GM13976 (cell line): Measurements from ENCODE around the gene POLRMT.
"Not testable (repeated sequence)": the region's sequence is repeated elsewhere in the genome, so short reads cannot be mapped to it uniquely, and the experiment has no call there.

Experiments used
- DNase-seq: peaks from one replicate; pipeline ENCODE4 v3.0.0; 2012; ENCODE audit warnings: low spot score
- in situ Hi-C: fragments of 300-500 bp; cut with MboI; formaldehyde crosslinking; loops from one replicate; pipeline ENCODE4 v1.12.0; 2022; ENCODE audit warnings: low sequenced_read_pairs, mixed read lengths, inconsistent platforms; ENCODE audit not compliant: unreplicated experiment
- TF ChIP-seq, protein P1 (sequence below): IDR thresholded peaks from 2 replicates; pipeline ENCODE4 v1.5.1; 2012; ENCODE audit warnings: borderline replicate concordance, mild to moderate bottlenecking; ENCODE audit not compliant: insufficient read depth; ENCODE audit errors: extremely low read depth, missing control alignments, control extremely low read depth

The POLRMT gene

DNA sequence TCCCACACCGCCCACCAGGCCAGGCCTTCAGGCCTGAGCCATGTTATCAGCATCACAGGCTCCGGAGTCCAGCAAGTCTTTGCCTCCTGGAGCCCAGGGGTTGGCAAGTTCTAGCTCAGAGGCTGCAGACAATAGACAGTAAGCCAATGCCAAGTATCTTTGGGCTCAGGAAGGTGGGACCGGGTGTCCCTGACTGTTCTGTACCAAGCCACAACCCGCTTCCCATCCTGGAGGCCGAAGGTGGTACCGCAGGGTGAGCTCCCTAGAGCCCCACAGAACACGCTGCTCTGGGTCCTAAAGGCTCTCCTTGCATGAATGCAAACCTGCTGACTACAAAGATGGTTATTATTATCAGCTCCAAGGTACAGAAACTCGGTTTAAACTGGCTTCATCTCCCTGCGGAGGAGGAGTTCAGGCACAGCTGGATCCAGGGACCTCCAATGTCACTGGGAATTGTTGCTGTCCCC, 37.3 kb upstream of the POLRMT start:
- TF ChIP-seq, protein P1, sequence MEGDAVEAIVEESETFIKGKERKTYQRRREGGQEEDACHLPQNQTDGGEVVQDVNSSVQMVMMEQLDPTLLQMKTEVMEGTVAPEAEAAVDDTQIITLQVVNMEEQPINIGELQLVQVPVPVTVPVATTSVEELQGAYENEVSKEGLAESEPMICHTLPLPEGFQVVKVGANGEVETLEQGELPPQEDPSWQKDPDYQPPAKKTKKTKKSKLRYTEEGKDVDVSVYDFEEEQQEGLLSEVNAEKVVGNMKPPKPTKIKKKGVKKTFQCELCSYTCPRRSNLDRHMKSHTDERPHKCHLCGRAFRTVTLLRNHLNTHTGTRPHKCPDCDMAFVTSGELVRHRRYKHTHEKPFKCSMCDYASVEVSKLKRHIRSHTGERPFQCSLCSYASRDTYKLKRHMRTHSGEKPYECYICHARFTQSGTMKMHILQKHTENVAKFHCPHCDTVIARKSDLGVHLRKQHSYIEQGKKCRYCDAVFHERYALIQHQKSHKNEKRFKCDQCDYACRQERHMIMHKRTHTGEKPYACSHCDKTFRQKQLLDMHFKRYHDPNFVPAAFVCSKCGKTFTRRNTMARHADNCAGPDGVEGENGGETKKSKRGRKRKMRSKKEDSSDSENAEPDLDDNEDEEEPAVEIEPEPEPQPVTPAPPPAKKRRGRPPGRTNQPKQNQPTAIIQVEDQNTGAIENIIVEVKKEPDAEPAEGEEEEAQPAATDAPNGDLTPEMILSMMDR, result no peak
- DNase-seq, result no peak
- in situ Hi-C loops, result no loop called here

DNA sequence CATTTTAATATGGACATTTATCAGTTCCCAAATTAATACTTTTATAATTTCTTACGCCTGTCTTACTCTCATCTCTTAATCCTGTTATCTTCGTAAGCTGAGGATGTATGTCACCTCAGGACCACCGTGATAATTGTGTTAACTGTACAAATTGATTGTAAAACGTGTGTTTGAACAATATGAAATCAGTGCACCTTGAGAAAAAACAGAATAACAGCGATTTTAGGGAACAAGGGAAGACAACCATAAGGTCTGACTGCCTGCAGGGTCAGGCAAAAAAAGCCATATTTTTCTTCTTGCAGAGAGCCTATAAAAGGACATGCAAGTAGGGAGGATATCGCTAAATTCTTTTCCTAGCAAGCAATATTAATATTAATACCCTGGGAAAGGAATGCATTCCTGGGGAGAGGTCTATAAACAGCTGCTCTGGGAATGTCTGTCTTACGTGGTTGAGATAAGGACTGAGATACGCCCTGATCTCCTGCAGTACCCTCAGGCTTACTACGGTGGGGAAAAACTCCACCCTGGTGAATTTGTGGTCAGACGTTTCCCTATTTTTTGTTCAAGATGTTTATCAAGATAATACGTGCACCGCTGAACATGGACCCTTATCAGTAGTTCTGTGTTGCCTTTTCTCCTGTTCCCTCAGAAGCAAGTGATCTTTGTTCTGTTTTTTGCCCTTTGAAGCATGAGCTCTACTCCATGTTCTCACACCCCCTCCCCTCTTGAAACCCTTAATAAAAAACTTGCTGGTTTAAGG, 35.5 kb upstream of the POLRMT start:
- in situ Hi-C loops, result loop anchor here (5.0 kb wide), 1 partner anchor 63 kb away; no protein-coding TSS in a partner anchor
- not testable (repeated sequence) for DNase-seq

GRCh38 chr19:666985-667573, 33.7 kb upstream of the POLRMT start:
- in situ Hi-C loops, result loop anchor here (5.0 kb wide), 1 partner anchor 65 kb away; no protein-coding TSS in a partner anchor
- not testable (repeated sequence) for DNase-seq

- TF ChIP-seq, protein P1, result peak; percentile 87
- peak; percentile 89 for DNase-seq
- in situ Hi-C loops, result loop anchor here (5.0 kb wide), 1 partner anchor 67 kb away; no protein-coding TSS in a partner anchor
Observed at GRCh38 chr19:664913-665443, 31.6 kb upstream of the POLRMT start.

DNA sequence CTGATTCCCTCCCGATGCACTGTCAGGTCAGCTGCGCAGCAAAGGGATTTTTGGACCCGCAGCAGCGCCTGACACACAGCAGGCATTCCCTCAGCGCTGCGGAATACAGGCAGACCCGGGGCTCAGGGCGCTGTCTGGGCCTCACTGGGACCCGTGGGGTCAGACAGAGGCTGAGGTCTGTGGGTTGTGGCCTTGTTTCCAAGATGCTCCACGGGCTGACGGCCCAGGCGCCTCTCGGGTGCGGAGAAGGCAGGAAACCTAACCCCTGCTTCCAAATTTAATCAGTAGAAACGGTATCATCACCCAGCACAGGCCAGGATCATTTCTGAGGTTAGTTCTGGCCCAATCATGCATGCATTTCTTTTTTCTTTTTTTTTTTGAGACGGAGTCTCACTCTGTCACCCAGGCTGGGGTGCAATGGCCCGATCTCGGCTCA, 30.4 kb upstream of the POLRMT start:
- TF ChIP-seq, protein P1, result no peak
- in situ Hi-C loops, result no loop called here
- DNase-seq, result no peak

GRCh38 chr19:662962-663681, 29.8 kb upstream of the POLRMT start, which contains the start of gene RNF126:
RNF126 (minus strand) TSS chr19:663214; CDS start chr19:663121, 93 bp downstream.
- TF ChIP-seq, protein P1, result no peak
- in situ Hi-C loops, result no loop called here
- peak; percentile 98 for DNase-seq

- TF ChIP-seq, protein P1, result no peak
- in situ Hi-C loops, result no loop called here
- DNase-seq, result peak; percentile 83
Observed at GRCh38 chr19:662207-662961, 29.0 kb upstream of the POLRMT start.
